B cell (primary cell): ENCODE data around the gene SEPTIN2. TPM values are rescaled to one million over a fixed set of nuclear protein-coding genes. Genes with fewer than 3 reads are reported as not detected.

Experiments
- ATAC-seq: fragments of 200-7000 bp; cut with Tn5 transposase; one replicate; pipeline ENCODE4 v1.10.0; 2021; ENCODE audit warnings: low read depth, mild to moderate bottlenecking, moderate number of reproducible peaks, moderate library complexity
- CTCF ChIA-PET: fragments of 350-600 bp; sonication (Branson Sonifier 250); formaldehyde crosslinking; loops from one replicate; lab custom pipeline; 2021; ENCODE audit warnings: antibody characterized with exemption, inconsistent platforms; lab: Charles Lee
- POLR2A ChIA-PET: fragments of 350-600 bp; sonication (Branson Sonifier 250); formaldehyde crosslinking; loops from one replicate; lab custom pipeline; 2021; ENCODE audit warnings: antibody characterized with exemption; lab: Charles Lee
- DNase-seq: peaks from one replicate; pipeline ENCODE4 v3.0.0; 2013
- H2AFZ ChIP-seq: 2 replicates; pipeline ENCODE4 v1.6.1; 2012; ENCODE audit warnings: mild to moderate bottlenecking, low read depth, low read length; ENCODE audit not compliant: insufficient read depth, poor library complexity, severe bottlenecking
- H3K27ac ChIP-seq, 2 donors: 1 replicate in 1 of 2; 2 replicates in 1 of 2; pipeline ENCODE4 v1.5.1; 2012 to 2013; ENCODE audit warnings: low read length in 2 of 2, mild to moderate bottlenecking in 2 of 2, moderate library complexity in 1 of 2
- H3K27me3 ChIP-seq, 4 experiments: fragments of 200-600 bp in 1 of 4; sonication (generic) in 1 of 4; replicated peaks in 1 of 4; 1 replicate in 2 of 4; 2 replicates in 2 of 4; pipeline versions ENCODE4 v1.6.1 to v1.7.0; 2013 to 2016; ENCODE audit warnings: low read length in 3 of 4, mild to moderate bottlenecking in 2 of 4, mixed read lengths in 1 of 4, moderate library complexity in 1 of 4; ENCODE audit not compliant: insufficient read depth in 4 of 4, control insufficient read depth in 3 of 4; ENCODE audit errors: control extremely low read depth in 1 of 4
- H3K36me3 ChIP-seq, 2 experiments: replicated peaks in 1 of 2; 1 replicate in 1 of 2; 2 replicates in 1 of 2; pipeline versions ENCODE4 v1.6.1 to v1.7.1; 2013; ENCODE audit warnings: low read length in 1 of 2; ENCODE audit not compliant: insufficient read depth in 2 of 2, control insufficient read depth in 1 of 2; ENCODE audit errors: control extremely low read depth in 1 of 2, extremely low read depth in 1 of 2
- H3K4me1 ChIP-seq, 2 donors: fragments of 200-600 bp in 1 of 2; sonication (generic) in 1 of 2; 1 replicate in 1 of 2; 2 replicates in 1 of 2; pipeline versions ENCODE4 v1.5.1 to v1.6.1; 2013 to 2017; ENCODE audit warnings: low read length in 2 of 2; ENCODE audit not compliant: control insufficient read depth in 2 of 2, insufficient read depth in 2 of 2
- H3K4me2 ChIP-seq: replicated peaks from 2 replicates; pipeline ENCODE3; 2012; ENCODE audit warnings: mild to moderate bottlenecking, low read depth, low read length; ENCODE audit not compliant: poor library complexity, severe bottlenecking
- H3K4me3 ChIP-seq, 5 experiments: fragments of 200-600 bp in 1 of 5; sonication (generic) in 1 of 5; 1 replicate in 3 of 5; 2 replicates in 2 of 5; pipeline versions ENCODE4 v1.5.1 to v1.7.0; 2011 to 2016; ENCODE audit warnings: low read length in 4 of 5, mild to moderate bottlenecking in 4 of 5, low read depth in 2 of 5, control low read depth in 1 of 5, moderate library complexity in 1 of 5; ENCODE audit not compliant: insufficient read depth in 1 of 5; ENCODE audit errors: control extremely low read depth in 1 of 5, extremely low read depth in 1 of 5
- H3K79me2 ChIP-seq: fragments of 200-600 bp; sonication (generic); one replicate; pipeline ENCODE4 v1.6.0; 2016; ENCODE audit warnings: low read length; ENCODE audit not compliant: control insufficient read depth, insufficient read depth
- H3K9ac ChIP-seq: fragments of 200-600 bp; sonication (generic); 2 replicates; pipeline ENCODE4 v1.6.1; 2017; ENCODE audit warnings: mild to moderate bottlenecking, low read length, moderate library complexity
- H3K9me3 ChIP-seq, 3 donors: one replicate each; pipeline versions ENCODE4 v1.6.1 to v1.7.1; 2013; ENCODE audit warnings: low read length in 2 of 3; ENCODE audit not compliant: control insufficient read depth in 2 of 3, insufficient read depth in 1 of 3; ENCODE audit errors: control extremely low read depth in 1 of 3
- H4K20me1 ChIP-seq: 2 replicates; pipeline ENCODE4 v1.6.0; 2012; ENCODE audit warnings: mild to moderate bottlenecking, low read length; ENCODE audit not compliant: insufficient read depth, control insufficient read depth, poor library complexity, severe bottlenecking
- H3K27ac Mint-ChIP-seq: one replicate; pipeline ENCODE4 v1.8.0; 2021; ENCODE audit warnings: mixed read lengths
- H3K27me3 Mint-ChIP-seq: one replicate; pipeline ENCODE4 v1.8.0; 2021; ENCODE audit warnings: mixed read lengths
- H3K4me1 Mint-ChIP-seq: one replicate; pipeline ENCODE4 v1.8.0; 2021; ENCODE audit warnings: mixed read lengths
- H3K4me3 Mint-ChIP-seq: one replicate; pipeline ENCODE4 v1.8.0; 2021; ENCODE audit warnings: mixed read lengths
- H3K9me3 Mint-ChIP-seq: one replicate; pipeline ENCODE4 v1.8.0; 2022; ENCODE audit warnings: mixed read lengths; ENCODE audit not compliant: insufficient read depth
- EZH2 ChIP-seq: IDR thresholded peaks from 2 replicates; pipeline ENCODE4 v1.6.1; 2012; ENCODE audit warnings: borderline replicate concordance, low read depth, mild to moderate bottlenecking, moderate library complexity, low read length; ENCODE audit not compliant: insufficient read depth, poor library complexity, severe bottlenecking
- WGBS: methylation state at CpG from one replicate; pipeline ENCODE4 v1.1.5; 2013; ENCODE audit warnings: missing lambda C conversion rate; ENCODE audit not compliant: insufficient coverage; 5-methylcytosine and 5-hydroxymethylcytosine counted together
- intact Hi-C: fragments of 100-400 bp; cut with micrococcal nuclease; formaldehyde crosslinking; loops from one replicate; pipeline ENCODE4 v1.10.0; 2022
- polyA plus RNA-seq: library from polyadenylated mRNA; depleted of rRNA; stranded (reverse); fragments of >200 nt; gene quantifications from 2 replicates; pipeline ENCODE4 v1.2.3, GENCODE V29; 2012
- total RNA-seq, 2 donors: library from RNA; stranded (reverse); fragments of 120-200 nt in 1 of 2; gene quantifications; 1 replicate in 1 of 2; 2 replicates in 1 of 2; pipeline versions ENCODE4 v1.2.3 to v1.2.4, GENCODE V29; 2013 to 2022
- TF ChIP-seq, protein P1 (sequence below): fragments of 200-600 bp; IDR thresholded peaks from one replicate; pipeline ENCODE4 v1.8.0; 2022; ENCODE audit warnings: antibody characterized with exemption, mild to moderate bottlenecking

SEPTIN2 gene
- total and polyA plus RNA-seq, 2 donors (not counting 1 experiment from before 2014, with no cell fraction given) = 71.8 to 270 TPM

DNA sequence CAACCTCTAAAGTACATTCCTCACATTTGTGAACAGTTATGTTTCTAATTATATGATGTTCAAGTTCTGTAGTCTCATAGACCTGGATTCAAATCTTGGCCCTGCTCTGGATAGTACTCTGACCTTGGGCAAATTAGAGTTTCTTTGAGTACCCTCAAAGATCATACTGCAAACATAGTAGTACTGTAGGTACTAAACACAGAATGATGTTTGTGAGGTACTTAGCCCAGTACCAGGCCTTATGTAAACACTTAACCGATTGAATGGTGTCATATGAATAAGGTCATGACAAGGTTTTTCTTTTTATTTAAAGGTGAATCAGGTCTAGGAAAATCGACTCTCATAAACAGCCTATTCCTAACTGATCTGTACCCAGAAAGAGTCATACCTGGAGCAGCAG is 19.1 kb downstream of the SEPTIN2 start:
- DNase-seq = no peak
- no peak overlapping the region for H3K4me3 Mint-ChIP-seq
- no peaks in the 10 kb centered on the region for H3K9me3 ChIP-seq
- no peak for TF ChIP-seq EZH2
- TF ChIP-seq, protein P1, sequence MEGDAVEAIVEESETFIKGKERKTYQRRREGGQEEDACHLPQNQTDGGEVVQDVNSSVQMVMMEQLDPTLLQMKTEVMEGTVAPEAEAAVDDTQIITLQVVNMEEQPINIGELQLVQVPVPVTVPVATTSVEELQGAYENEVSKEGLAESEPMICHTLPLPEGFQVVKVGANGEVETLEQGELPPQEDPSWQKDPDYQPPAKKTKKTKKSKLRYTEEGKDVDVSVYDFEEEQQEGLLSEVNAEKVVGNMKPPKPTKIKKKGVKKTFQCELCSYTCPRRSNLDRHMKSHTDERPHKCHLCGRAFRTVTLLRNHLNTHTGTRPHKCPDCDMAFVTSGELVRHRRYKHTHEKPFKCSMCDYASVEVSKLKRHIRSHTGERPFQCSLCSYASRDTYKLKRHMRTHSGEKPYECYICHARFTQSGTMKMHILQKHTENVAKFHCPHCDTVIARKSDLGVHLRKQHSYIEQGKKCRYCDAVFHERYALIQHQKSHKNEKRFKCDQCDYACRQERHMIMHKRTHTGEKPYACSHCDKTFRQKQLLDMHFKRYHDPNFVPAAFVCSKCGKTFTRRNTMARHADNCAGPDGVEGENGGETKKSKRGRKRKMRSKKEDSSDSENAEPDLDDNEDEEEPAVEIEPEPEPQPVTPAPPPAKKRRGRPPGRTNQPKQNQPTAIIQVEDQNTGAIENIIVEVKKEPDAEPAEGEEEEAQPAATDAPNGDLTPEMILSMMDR = no peak
- no peak overlapping the region for H3K9ac ChIP-seq
- H3K27ac ChIP-seq = no peak overlapping the region
- 100% methylated on average over 1 of the region's 2 CpGs for WGBS
- H3K4me2 ChIP-seq = no peak overlapping the region
- intact Hi-C loops = no loop called here
- H3K4me3 ChIP-seq = no peak overlapping the region
- ChIA-PET POLR2A (no interaction called here), CTCF (no interaction called here)
- H4K20me1 ChIP-seq = peaks cover 38% of the 10 kb centered on the region
- H2AFZ ChIP-seq = no peak overlapping the region
- no peaks in the 10 kb centered on the region for H3K9me3 Mint-ChIP-seq
- peaks cover 8 to 37% of the 10 kb centered on the region in 2 experiments for H3K36me3 ChIP-seq
- no peaks in the 10 kb centered on the region for H3K27me3 Mint-ChIP-seq
- peaks cover 11% of the 10 kb centered on the region for H3K79me2 ChIP-seq
- H3K27me3 ChIP-seq = no peaks in the 10 kb centered on the region
- peaks cover 16% of the 10 kb centered on the region for H3K4me1 Mint-ChIP-seq
- H3K4me1 ChIP-seq = peaks cover 10 to 15% of the 10 kb centered on the region in 2 donors
- ATAC-seq = no peak
- H3K27ac Mint-ChIP-seq = no peak overlapping the region

DNA sequence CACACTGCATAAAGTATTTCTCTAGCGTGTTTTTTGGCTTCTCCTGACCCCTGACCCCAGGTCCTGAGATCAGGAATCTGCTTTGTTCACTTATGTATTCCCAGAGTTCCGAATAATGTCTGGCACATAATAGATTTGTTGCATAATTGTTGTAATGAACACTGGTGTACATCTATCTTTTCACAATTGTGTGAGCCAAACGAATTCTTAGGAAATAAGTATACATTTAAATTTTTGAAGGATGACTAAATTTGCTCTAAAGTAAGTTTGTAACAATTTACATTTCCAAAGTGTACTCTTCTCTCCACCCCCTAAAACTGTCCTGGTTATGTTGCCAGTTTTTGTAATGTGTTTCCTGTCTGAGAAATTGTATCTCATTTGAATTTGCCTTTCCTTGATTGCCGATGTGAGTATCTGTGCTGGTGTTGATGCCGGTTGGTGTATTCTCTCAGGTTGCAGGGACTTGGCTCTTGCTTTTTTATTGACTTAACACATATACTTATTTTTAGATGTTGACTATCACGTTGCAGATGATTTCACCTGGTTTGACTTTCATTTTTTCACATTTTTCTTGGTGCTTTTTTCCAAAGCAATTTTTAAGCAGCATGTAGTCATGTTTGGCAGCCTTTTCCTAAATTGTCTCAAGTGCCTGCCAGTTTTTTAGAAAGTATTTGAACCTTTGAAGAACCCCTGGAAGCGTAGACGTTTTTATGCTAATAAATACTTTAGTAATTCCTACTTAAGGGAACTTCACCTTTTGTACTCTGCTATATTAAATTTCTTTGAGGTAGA is 24.3 kb downstream of the SEPTIN2 start:
- no peak for TF ChIP-seq EZH2
- TF ChIP-seq, protein P1 = no peak
- Histone ChIP-seq H3K9ac (no peak overlapping the region), H3K36me3 (peaks cover 12 to 64% of the 10 kb centered on the region in 2 experiments), H3K4me2 (no peak overlapping the region), H3K27me3 (no peaks in the 10 kb centered on the region), H3K9me3 (no peaks in the 10 kb centered on the region), H2AFZ (no peak overlapping the region), H3K79me2 (peaks cover 10% of the 10 kb centered on the region), H3K4me1 (peaks cover 10 to 15% of the 10 kb centered on the region in 2 donors), H4K20me1 (peaks cover 48% of the 10 kb centered on the region), H3K27ac (no peak overlapping the region), H3K4me3 (no peak overlapping the region)
- DNase-seq = no peak
- no CpG with 5 or more reads among the region's 8 CpGs for WGBS
- no peaks in the 10 kb centered on the region for H3K27me3 Mint-ChIP-seq
- intact Hi-C loops = no loop called here
- no peak overlapping the region for H3K4me3 Mint-ChIP-seq
- H3K4me1 Mint-ChIP-seq = peaks cover 18% of the 10 kb centered on the region
- POLR2A ChIA-PET = no interaction called here
- CTCF ChIA-PET = no interaction called here
- H3K9me3 Mint-ChIP-seq = no peaks in the 10 kb centered on the region
- no peak for ATAC-seq
- H3K27ac Mint-ChIP-seq = no peak overlapping the region
